LNCaP clone FGC (cell line): ENCODE measurements around the gene TSPAN13.
A peak's percentile ranks its signal among the peaks of the same experiment; 100 is the strongest.

Experiments
- DNase-seq: peaks from one replicate; pipeline ENCODE4 v3.0.0-alpha.2; 2011; ENCODE audit warnings: low read depth
- H3K4me3 ChIP-seq: 2 replicates; pipeline ENCODE4 v1.5.1; 2011; ENCODE audit warnings: mild to moderate bottlenecking, low read depth, low read length, control low read depth
- CTCF ChIP-seq: IDR thresholded peaks from 2 replicates; pipeline ENCODE4 v1.5.1; 2012; ENCODE audit warnings: mild to moderate bottlenecking; ENCODE audit not compliant: control insufficient read depth, insufficient read depth; ENCODE audit errors: extremely low read depth

The TSPAN13 gene

GRCh38 chr7:16803881-16804673 is 50.5 kb downstream of the TSPAN13 start:
- H3K4me3 ChIP-seq = peak overlapping the region; percentile 0; the same call in 1 of the 2 replicates
- TF ChIP-seq CTCF = no peak
- DNase-seq = peak; percentile 78

- peak within 1 kb of the TSS; percentile 0; the same call in 1 of the 2 replicates for H3K4me3 ChIP-seq
- peak; percentile 86 for DNase-seq
Observed at GRCh38 chr7:16804674-16805439, 51.3 kb downstream of the TSPAN13 start, which contains the start of gene AGR2. AGR2 (minus strand) TSS chr7:16804999; CDS start chr7:16801796, 3,203 bp downstream.

GRCh38 chr7:16805441-16805840 is 51.9 kb downstream of the TSPAN13 start:
- no peak for DNase-seq
- TF ChIP-seq CTCF = no peak
- no peak overlapping the region for H3K4me3 ChIP-seq

More at GRCh38 chr7:16804674-16805439, 51.3 kb downstream of the TSPAN13 start, which contains the start of gene AGR2:
- no peak for TF ChIP-seq CTCF

GRCh38 chr7:16810112-16810511 is 56.6 kb downstream of the TSPAN13 start:
- TF ChIP-seq CTCF = no peak
- DNase-seq = peak; percentile 78
- H3K4me3 ChIP-seq = no peak overlapping the region

- TF ChIP-seq CTCF = no peak
- no peak overlapping the region for H3K4me3 ChIP-seq
- peak; percentile 76 for DNase-seq
Observed at GRCh38 chr7:16810573-16810972, 57.0 kb downstream of the TSPAN13 start.

GRCh38 chr7:16811551-16811950 is 58.0 kb downstream of the TSPAN13 start:
- no peak overlapping the region for H3K4me3 ChIP-seq
- DNase-seq = no peak
- TF ChIP-seq CTCF = no peak
